Keratinocyte (primary cell): Measurements from ENCODE around the gene NGB. TPM values are rescaled to one million over a fixed set of nuclear protein-coding genes. Genes with fewer than 3 reads are reported as not detected.

ENCODE experiments used
- DNase-seq: peaks from one replicate; pipeline ENCODE4 v3.0.0-alpha.2; 2011; ENCODE audit warnings: low read depth, missing footprints, low spot score
- FAIRE-seq: peaks from 2 replicates; lab custom pipeline; 2011; peaks lifted over from hg19 to GRCh38; lab: Jason Lieb, UNC
- H2AFZ ChIP-seq: 2 replicates; pipeline ENCODE4 v1.6.0; 2012; ENCODE audit warnings: low read length, control low read depth, inconsistent platforms; ENCODE audit not compliant: control insufficient read depth
- H3K27ac ChIP-seq: 2 replicates; pipeline ENCODE4 v1.5.1; 2011; ENCODE audit warnings: low read length; ENCODE audit not compliant: control insufficient read depth, insufficient read depth
- H3K27me3 ChIP-seq: 3 replicates; pipeline ENCODE4 v1.6.0; 2011; ENCODE audit warnings: low read length; ENCODE audit not compliant: control insufficient read depth, insufficient read depth; ENCODE audit errors: extremely low read depth
- H3K36me3 ChIP-seq, 2 experiments: 2 replicates in 1 of 2; 3 replicates in 1 of 2; pipeline ENCODE4 v1.5.1; 2011; ENCODE audit warnings: low read length in 2 of 2, mild to moderate bottlenecking in 1 of 2; ENCODE audit not compliant: control insufficient read depth in 2 of 2, insufficient read depth in 2 of 2; ENCODE audit errors: extremely low read depth in 1 of 2
- H3K4me1 ChIP-seq: 3 replicates; pipeline ENCODE4 v1.5.1; 2011; ENCODE audit warnings: low read length; ENCODE audit not compliant: control insufficient read depth, insufficient read depth; ENCODE audit errors: extremely low read depth
- H3K4me2 ChIP-seq: 3 replicates; pipeline ENCODE4 v1.6.0; 2011; ENCODE audit warnings: low read depth, low read length; ENCODE audit not compliant: control insufficient read depth, insufficient read depth; ENCODE audit errors: extremely low read depth
- H3K4me3 ChIP-seq, 3 experiments: fragments of 200-600 bp in 1 of 3; sonication (generic) in 1 of 3; 2 replicates in 2 of 3; 3 replicates in 1 of 3; pipeline ENCODE4 v1.5.1; 2011 to 2016; ENCODE audit warnings: low read length in 3 of 3, mild to moderate bottlenecking in 3 of 3, control low read depth in 2 of 3, inconsistent platforms in 1 of 3, low read depth in 1 of 3, mixed read lengths in 1 of 3, mixed run types in 1 of 3, moderate library complexity in 1 of 3; ENCODE audit not compliant: control insufficient read depth in 2 of 3, insufficient read depth in 2 of 3; ENCODE audit errors: extremely low read depth in 1 of 3
- H3K79me2 ChIP-seq: 2 replicates; pipeline ENCODE4 v1.6.0; 2012; ENCODE audit warnings: low read length; ENCODE audit not compliant: control insufficient read depth, insufficient read depth
- H3K9ac ChIP-seq: 3 replicates; pipeline ENCODE4 v1.6.0; 2011; ENCODE audit warnings: low read length; ENCODE audit not compliant: control insufficient read depth, insufficient read depth; ENCODE audit errors: extremely low read depth
- H3K9me1 ChIP-seq: 3 replicates; pipeline ENCODE4 v1.6.0; 2011; ENCODE audit warnings: low read length; ENCODE audit not compliant: control insufficient read depth, insufficient read depth; ENCODE audit errors: extremely low read depth
- H3K9me3 ChIP-seq: 2 replicates; pipeline ENCODE4 v1.5.1; 2012; ENCODE audit warnings: low read depth, low read length; ENCODE audit not compliant: control insufficient read depth
- H4K20me1 ChIP-seq: 3 replicates; pipeline ENCODE4 v1.6.0; 2011; ENCODE audit warnings: low read length; ENCODE audit not compliant: control insufficient read depth, insufficient read depth; ENCODE audit errors: extremely low read depth
- CTCF ChIP-seq, 3 experiments: IDR thresholded peaks in 1 of 3; conservative IDR thresholded peaks in 1 of 3; optimal IDR thresholded peaks in 1 of 3; 2 replicates in 2 of 3; 3 replicates in 1 of 3; pipeline versions ENCODE3 to v1.5.1; 2011; ENCODE audit warnings: low read length in 3 of 3, mild to moderate bottlenecking in 3 of 3, moderate library complexity in 2 of 3, control low read depth in 1 of 3, inconsistent platforms in 1 of 3; ENCODE audit not compliant: insufficient read depth in 2 of 3; ENCODE audit errors: extremely low read depth in 1 of 3
- EZH2 ChIP-seq: IDR thresholded peaks from one replicate; pipeline ENCODE4 v1.6.1; 2012; ENCODE audit warnings: inconsistent platforms, mild to moderate bottlenecking, low read length, moderate library complexity
- dilution Hi-C: fragments of 300-500 bp; cut with MboI; formaldehyde crosslinking; loops from one replicate; pipeline ENCODE4 v1.7.0; 2020; ENCODE audit warnings: low sequenced_read_pairs; ENCODE audit not compliant: extremely low pct_ligation_motif_present
- polyA plus RNA-seq, 5 experiments: library from polyadenylated mRNA; depleted of rRNA in 3 of 5; stranded (reverse) in 3 of 5; stranded (forward) in 1 of 5; unstranded in 1 of 5; fragments of >200 nt; gene quantifications; 1 replicate in 1 of 5; 2 replicates in 3 of 5; 3 replicates in 1 of 5; pipeline versions ENCODE4 v1.2.1 to v1.2.3, GENCODE V29; 2011 to 2012; ENCODE audit warnings: missing spikeins in 2 of 5, low read depth in 1 of 5, low replicate concordance in 1 of 5

Gene NGB
- polyA plus RNA-seq, 1 donor (not counting 4 experiments of a cell fraction or from before 2014, with no cell fraction given): not detected

GRCh38 chr14:77278461-77279230 is 7.6 kb upstream of the NGB start:
- dilution Hi-C loops: no loop called here
- peaks cover 12 to 15% of the 10 kb centered on the region in 2 experiments for H3K36me3 ChIP-seq

GRCh38 chr14:77276959-77277358 is 6.0 kb upstream of the NGB start:
- TF ChIP-seq EZH2: no peak
- Histone ChIP-seq H3K9me3 (no peaks in the 10 kb centered on the region), H3K4me3 (no peak overlapping the region), H4K20me1 (no peaks in the 10 kb centered on the region), H3K9ac (no peak overlapping the region), H2AFZ (no peak overlapping the region), H3K27me3 (no peaks in the 10 kb centered on the region), H3K27ac (no peak overlapping the region), H3K79me2 (no peaks in the 10 kb centered on the region), H3K9me1 (no peaks in the 10 kb centered on the region), H3K36me3 (peaks cover 6 to 11% of the 10 kb centered on the region in 2 experiments), H3K4me2 (no peak overlapping the region), H3K4me1 (no peaks in the 10 kb centered on the region)
- dilution Hi-C loops: no loop called here
- FAIRE-seq (no peak), DNase-seq (no peak)

More at GRCh38 chr14:77278461-77279230, 7.6 kb upstream of the NGB start:
- Histone ChIP-seq H2AFZ (no peak overlapping the region), H3K9me1 (no peaks in the 10 kb centered on the region), H3K4me1 (no peaks in the 10 kb centered on the region), H3K9ac (no peak overlapping the region), H3K27ac (no peak overlapping the region), H3K79me2 (no peaks in the 10 kb centered on the region), H3K4me2 (no peak overlapping the region), H4K20me1 (no peaks in the 10 kb centered on the region), H3K4me3 (no peak overlapping the region), H3K27me3 (no peaks in the 10 kb centered on the region), H3K9me3 (no peaks in the 10 kb centered on the region)
- TF ChIP-seq CTCF (optimal IDR thresholded peaks at IDR 0.05 in 1 of 3, IDR thresholded peaks at IDR 0.05 in 1 of 3, conservative IDR thresholded peaks at IDR 0.05 in 1 of 3; ENCODE audit: extremely low read depth in 1 of 3, insufficient read depth in 2 of 3, low read length in 3 of 3) (peak in 2 of 3 experiments; percentile 3 to 12), EZH2 (no peak)
- FAIRE-seq: no peak
- no peak for DNase-seq
